ENCODE data around the gene CLN6.

CLN6 gene

DNA sequence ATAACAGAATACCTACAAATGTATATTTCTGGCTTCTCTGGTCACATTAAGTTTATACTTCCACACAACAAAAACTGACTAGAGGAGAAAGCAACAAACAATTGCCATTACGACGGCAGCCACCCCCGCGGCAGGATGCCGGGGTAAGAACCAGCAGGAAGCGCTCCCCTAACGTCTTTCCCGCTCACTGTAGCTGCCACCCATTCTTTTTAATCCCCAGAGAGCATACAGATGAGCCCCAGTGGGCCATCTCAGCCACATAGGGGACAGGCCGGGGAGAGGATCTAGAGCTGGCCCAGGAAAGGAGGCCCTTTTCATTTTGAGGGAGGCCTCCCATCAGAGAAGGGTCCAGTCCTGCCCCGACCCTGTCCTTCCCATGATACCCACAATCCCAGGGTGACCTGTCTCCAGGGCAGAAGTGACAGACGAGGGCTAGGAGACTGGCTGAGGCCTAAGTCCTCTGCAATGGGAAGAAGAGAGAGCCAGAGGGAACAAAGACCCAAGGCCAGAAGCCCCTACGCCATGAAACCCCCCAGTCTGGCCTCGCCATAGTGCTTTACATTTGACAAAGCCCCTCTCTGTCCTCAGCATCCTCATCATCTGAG lies 20.8 kb downstream of the CLN6 start:
- H3K4me3 ChIP-seq (ENCODE audit: low read depth, low read length), result no peak overlapping the region
- DNase-seq (ENCODE audit: low read depth), result no peak
- TF ChIP-seq, protein P1, sequence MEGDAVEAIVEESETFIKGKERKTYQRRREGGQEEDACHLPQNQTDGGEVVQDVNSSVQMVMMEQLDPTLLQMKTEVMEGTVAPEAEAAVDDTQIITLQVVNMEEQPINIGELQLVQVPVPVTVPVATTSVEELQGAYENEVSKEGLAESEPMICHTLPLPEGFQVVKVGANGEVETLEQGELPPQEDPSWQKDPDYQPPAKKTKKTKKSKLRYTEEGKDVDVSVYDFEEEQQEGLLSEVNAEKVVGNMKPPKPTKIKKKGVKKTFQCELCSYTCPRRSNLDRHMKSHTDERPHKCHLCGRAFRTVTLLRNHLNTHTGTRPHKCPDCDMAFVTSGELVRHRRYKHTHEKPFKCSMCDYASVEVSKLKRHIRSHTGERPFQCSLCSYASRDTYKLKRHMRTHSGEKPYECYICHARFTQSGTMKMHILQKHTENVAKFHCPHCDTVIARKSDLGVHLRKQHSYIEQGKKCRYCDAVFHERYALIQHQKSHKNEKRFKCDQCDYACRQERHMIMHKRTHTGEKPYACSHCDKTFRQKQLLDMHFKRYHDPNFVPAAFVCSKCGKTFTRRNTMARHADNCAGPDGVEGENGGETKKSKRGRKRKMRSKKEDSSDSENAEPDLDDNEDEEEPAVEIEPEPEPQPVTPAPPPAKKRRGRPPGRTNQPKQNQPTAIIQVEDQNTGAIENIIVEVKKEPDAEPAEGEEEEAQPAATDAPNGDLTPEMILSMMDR (conservative IDR thresholded peaks at IDR 0.05; ENCODE audit: low read depth, low read length), result no peak

DNA sequence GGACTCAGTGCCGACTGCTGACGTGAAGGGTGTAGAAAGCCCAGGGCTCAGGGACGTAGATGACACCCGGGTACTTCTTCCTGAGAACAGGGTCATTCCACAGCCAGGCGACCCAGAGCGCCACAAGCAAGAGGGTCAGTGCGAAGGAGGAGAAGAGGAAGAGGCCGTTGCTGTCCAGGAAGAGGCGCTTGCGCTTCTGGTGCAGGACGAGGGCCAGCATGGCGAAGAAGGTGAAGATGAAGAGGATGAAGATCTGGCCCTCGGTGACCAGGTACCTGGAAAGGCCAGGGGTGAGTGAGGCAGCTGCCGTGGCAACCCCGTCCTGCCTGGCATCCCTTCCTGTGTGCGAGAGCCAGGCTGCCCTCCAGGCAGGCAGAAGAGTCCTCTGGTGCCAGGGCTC lies 21.4 kb downstream of the CLN6 start:
- TF ChIP-seq, protein P1 (conservative IDR thresholded peaks at IDR 0.05; ENCODE audit: low read depth, low read length), result no peak
- DNase-seq (ENCODE audit: low read depth), result no peak
- no peak overlapping the region for H3K4me3 ChIP-seq (ENCODE audit: low read depth, low read length)

DNA sequence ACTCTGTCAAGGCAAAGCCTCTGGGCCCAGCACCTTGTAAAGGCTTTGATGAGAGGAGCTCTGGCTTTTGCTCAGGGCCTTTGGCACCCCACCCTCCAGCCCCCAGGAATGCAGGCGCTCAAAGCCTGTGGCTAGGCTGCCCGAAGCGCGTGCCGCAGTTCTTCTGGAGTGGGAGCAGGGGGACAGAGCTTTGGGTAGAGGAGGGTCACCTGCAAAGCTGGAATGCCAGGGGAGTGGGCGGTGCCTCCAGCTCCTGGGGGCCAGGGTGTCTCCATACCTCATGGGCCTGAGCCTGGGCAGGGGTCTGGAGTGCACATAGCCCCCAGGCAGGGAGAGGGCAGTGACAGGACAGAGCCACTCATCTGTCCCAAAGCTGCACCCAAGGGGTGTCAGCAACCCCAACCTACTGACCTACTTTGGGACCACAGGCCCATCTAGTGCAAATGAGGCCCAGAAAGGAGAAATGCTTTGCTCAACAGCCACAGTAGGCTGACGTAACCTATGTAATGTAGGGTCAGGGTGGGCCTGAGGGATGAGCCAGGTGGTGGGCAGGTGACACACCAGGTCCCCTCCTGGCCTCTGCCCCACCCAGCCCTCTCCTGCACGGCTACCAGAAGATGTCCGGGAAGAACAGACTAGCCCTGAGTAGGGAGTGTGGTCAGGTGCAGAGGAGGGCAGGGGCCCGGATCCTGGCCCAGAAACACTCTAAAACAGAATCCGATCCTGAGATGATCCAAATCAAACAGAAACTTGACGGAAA lies 22.2 kb downstream of the CLN6 start:
- TF ChIP-seq, protein P1 (conservative IDR thresholded peaks at IDR 0.05; ENCODE audit: low read depth, low read length), result no peak
- no peak overlapping the region for H3K4me3 ChIP-seq (ENCODE audit: low read depth, low read length)
- DNase-seq (ENCODE audit: low read depth), result no peak

DNA sequence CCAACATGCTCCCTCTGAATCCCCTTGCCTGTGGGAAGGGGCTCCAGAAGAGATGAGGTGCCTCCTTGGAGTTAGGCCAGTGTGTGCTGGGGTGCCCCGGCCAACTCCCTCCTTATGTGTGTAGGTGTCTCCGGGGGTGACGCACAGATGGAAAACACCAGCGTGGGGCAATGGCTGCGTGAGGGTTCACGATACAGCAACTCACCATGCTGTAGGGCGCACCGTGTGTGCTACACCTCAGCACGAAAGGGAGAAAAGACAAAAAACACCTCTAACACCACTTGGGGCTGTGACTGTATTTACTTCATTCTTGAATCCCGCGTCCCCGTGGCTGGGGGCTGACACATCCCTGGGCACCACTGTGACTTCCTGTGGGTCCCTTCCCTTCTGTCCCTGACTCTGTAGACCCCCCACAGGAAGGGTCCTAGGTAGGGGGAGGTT lies 22.8 kb downstream of the CLN6 start:
- TF ChIP-seq, protein P1 (conservative IDR thresholded peaks at IDR 0.05; ENCODE audit: low read depth, low read length), result no peak
- DNase-seq (ENCODE audit: low read depth), result no peak
- no peak overlapping the region for H3K4me3 ChIP-seq (ENCODE audit: low read depth, low read length)

DNA sequence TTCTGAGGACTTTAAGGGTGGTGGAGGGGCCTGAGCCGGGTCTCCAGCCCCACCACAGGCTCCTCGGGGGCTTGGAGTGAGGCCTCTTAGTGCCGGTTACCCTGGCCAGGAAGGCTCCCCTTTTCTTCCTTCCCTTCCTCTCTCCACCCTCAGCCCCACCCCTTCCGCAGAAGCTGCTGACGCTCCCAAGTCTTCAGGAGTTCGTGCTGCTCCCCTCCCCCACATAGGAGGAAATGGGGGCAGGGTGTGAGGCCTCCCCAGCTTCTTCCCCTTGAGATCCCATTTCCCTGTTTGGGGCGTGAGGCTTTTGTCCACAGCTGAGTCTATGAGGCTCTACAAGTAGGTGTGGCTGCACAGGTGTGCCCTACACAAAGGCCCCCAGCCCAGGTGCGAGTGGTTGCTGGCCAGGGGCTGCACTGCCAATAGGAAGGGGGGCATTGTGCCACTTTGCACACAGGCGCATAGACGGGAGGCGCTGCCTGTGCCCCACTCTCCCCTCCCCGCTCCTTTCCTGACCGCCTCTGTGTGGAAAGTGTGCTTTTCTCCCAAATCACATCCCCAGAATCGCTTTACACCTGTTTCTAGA lies 23.5 kb downstream of the CLN6 start:
- DNase-seq (ENCODE audit: low read depth), result no peak
- H3K4me3 ChIP-seq (ENCODE audit: low read depth, low read length), result no peak overlapping the region
- TF ChIP-seq, protein P1 (conservative IDR thresholded peaks at IDR 0.05; ENCODE audit: low read depth, low read length), result no peak

DNA sequence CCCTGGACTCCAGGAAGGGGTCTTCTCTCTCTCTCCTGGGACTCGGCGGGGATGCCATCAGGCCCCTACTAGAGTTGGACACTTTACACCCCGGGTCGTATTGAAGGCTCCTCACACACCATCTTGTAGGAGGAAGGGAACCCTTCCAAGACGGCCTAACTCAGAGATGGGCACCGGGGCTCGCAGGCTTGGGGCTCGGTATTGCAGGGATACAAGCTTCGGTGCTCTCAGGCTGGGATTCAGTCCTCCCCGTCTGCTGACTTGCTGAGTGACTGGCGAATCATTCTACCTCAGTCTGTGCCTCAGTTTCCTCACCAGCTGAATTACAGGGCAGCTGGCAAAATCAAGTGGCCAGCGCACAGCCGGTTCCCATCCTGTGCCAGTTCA lies 24.0 kb downstream of the CLN6 start:
- DNase-seq (ENCODE audit: low read depth), result no peak
- TF ChIP-seq, protein P1 (conservative IDR thresholded peaks at IDR 0.05; ENCODE audit: low read depth, low read length), result no peak
- H3K4me3 ChIP-seq (ENCODE audit: low read depth, low read length), result no peak overlapping the region

Data from choroid plexus epithelial cell (primary cell).